Activated T-helper 1 cell treated with Interleukin-2 at 50 U/mL for 16 hours (primary cell): ENCODE data around the gene EPS15.
"Not testable (repeated sequence)": the region's sequence is repeated elsewhere in the genome, so short reads cannot be mapped to it uniquely, and the experiment has no call there.

ENCODE experiments used
- DNase-seq: peaks from one replicate; pipeline ENCODE4 v3.0.0-alpha.2; 2020; ENCODE audit warnings: low read depth

EPS15 gene

GRCh38 chr1:51464828-51465227 is 54.2 kb downstream of the EPS15 start:
- DNase-seq, result no peak

GRCh38 chr1:51463561-51463960 is 55.5 kb downstream of the EPS15 start:
- no peak for DNase-seq

GRCh38 chr1:51462289-51462688 is 56.8 kb downstream of the EPS15 start:
- not testable (repeated sequence) for DNase-seq

GRCh38 chr1:51454554-51454953 is 64.5 kb downstream of the EPS15 start:
- DNase-seq, result no peak

- no peak for DNase-seq
Measured at GRCh38 chr1:51453010-51453409, 66.1 kb downstream of the EPS15 start.

- DNase-seq, result not testable (repeated sequence)
Measured at GRCh38 chr1:51448844-51449454, 70.1 kb downstream of the EPS15 start.

GRCh38 chr1:51445351-51446090 is 73.5 kb downstream of the EPS15 start:
- no peak for DNase-seq

GRCh38 chr1:51444534-51445192 is 74.4 kb downstream of the EPS15 start:
- no peak for DNase-seq

GRCh38 chr1:51444096-51444495 is 75.0 kb downstream of the EPS15 start:
- no peak for DNase-seq

- DNase-seq, result no peak
Measured at GRCh38 chr1:51443555-51443954, 75.5 kb downstream of the EPS15 start.

- no peak for DNase-seq
Measured at GRCh38 chr1:51442616-51443015, 76.5 kb downstream of the EPS15 start.

GRCh38 chr1:51442198-51442597 is 76.9 kb downstream of the EPS15 start:
- DNase-seq, result no peak

GRCh38 chr1:51439895-51440294 is 79.2 kb downstream of the EPS15 start:
- no peak for DNase-seq

GRCh38 chr1:51439053-51439452 is 80.0 kb downstream of the EPS15 start:
- DNase-seq, result no peak

- DNase-seq, result not testable (repeated sequence)
Measured at GRCh38 chr1:51437391-51437790, 81.7 kb downstream of the EPS15 start.

- no peak for DNase-seq
Measured at GRCh38 chr1:51435878-51436277, 83.2 kb downstream of the EPS15 start.

- DNase-seq, result no peak
Measured at GRCh38 chr1:51433972-51434510, 85.0 kb downstream of the EPS15 start.

GRCh38 chr1:51433269-51433971 is 85.6 kb downstream of the EPS15 start:
- no peak for DNase-seq

GRCh38 chr1:51432146-51432545 is 86.9 kb downstream of the EPS15 start:
- DNase-seq, result no peak

- no peak for DNase-seq
Measured at GRCh38 chr1:51427438-51427837, 91.6 kb downstream of the EPS15 start.

- no peak for DNase-seq
Measured at GRCh38 chr1:51425955-51426354, 93.1 kb downstream of the EPS15 start.

- no peak for DNase-seq
Measured at GRCh38 chr1:51425273-51425672, 93.8 kb downstream of the EPS15 start.
